GM19438 (cell line): Measurements from ENCODE around the gene SLC35B1.
A peak's percentile ranks its signal among the peaks of the same experiment; 100 is the strongest.

Experiments
- ATAC-seq: cut with Tn5 transposase; IDR thresholded peaks from one replicate; pipeline ENCODE4 v1.9.1; 2021; ENCODE audit warnings: low read depth; ENCODE audit not compliant: unreplicated experiment

SLC35B1 gene

GRCh38 chr17:49707608-49708514 lies at the start of gene SLC35B1:
Gene SLC35B1, minus strand, starts transcription at chr17:49707964. Its CDS starts 131 bp downstream, at chr17:49707833.
- ATAC-seq, result peak; percentile 87

- no peak for ATAC-seq
Measured at GRCh38 chr17:49757151-49757777, 49.5 kb upstream of the SLC35B1 start.

- no peak for ATAC-seq
Measured at GRCh38 chr17:49756323-49757150, 48.8 kb upstream of the SLC35B1 start.

- ATAC-seq, result no peak
Measured at GRCh38 chr17:49755663-49756283, 48.0 kb upstream of the SLC35B1 start.

GRCh38 chr17:49753959-49754391 lies 46.2 kb upstream of the SLC35B1 start:
- no peak for ATAC-seq

- no peak for ATAC-seq
Measured at GRCh38 chr17:49752508-49752907, 44.7 kb upstream of the SLC35B1 start.

- no peak for ATAC-seq
Measured at GRCh38 chr17:49749730-49750129, 42.0 kb upstream of the SLC35B1 start.

- ATAC-seq, result peak; percentile 73
Measured at GRCh38 chr17:49748791-49749190, 41.0 kb upstream of the SLC35B1 start.

- ATAC-seq, result no peak
Measured at GRCh38 chr17:49748223-49748622, 40.5 kb upstream of the SLC35B1 start.

GRCh38 chr17:49747632-49748031 lies 39.9 kb upstream of the SLC35B1 start:
- ATAC-seq, result no peak

GRCh38 chr17:49746791-49747490 lies 39.2 kb upstream of the SLC35B1 start:
- ATAC-seq, result peak; percentile 46

GRCh38 chr17:49745175-49746139 lies 37.7 kb upstream of the SLC35B1 start:
- no peak for ATAC-seq

- no peak for ATAC-seq
Measured at GRCh38 chr17:49742166-49742638, 34.4 kb upstream of the SLC35B1 start.

- no peak for ATAC-seq
Measured at GRCh38 chr17:49741692-49742076, 33.9 kb upstream of the SLC35B1 start.

GRCh38 chr17:49741009-49741691 lies 33.4 kb upstream of the SLC35B1 start:
- no peak for ATAC-seq

- no peak for ATAC-seq
Measured at GRCh38 chr17:49739641-49740271, 32.0 kb upstream of the SLC35B1 start.

- ATAC-seq, result no peak
Measured at GRCh38 chr17:49738456-49739163, 30.8 kb upstream of the SLC35B1 start.
